Pancreas (tissue), 10 donors: ENCODE measurements around the gene PLAGL2. TPM values are rescaled to one million over a fixed set of nuclear protein-coding genes. Genes with fewer than 3 reads are reported as not detected.

Experiments used
- ATAC-seq, 4 donors: fragments of 200-7000 bp; cut with Tn5 transposase; one replicate each; pipeline versions ENCODE4 v1.8.0 to v1.9.1; 2020; ENCODE audit warnings: mild to moderate bottlenecking in 4 of 4, moderate library complexity in 4 of 4
- DNase-seq, 6 donors: peaks; one replicate each; pipeline ENCODE4 v3.0.0-alpha.2; 2020
- FAIRE-seq: peaks from 2 replicates; lab custom pipeline; 2012; peaks lifted over from hg19 to GRCh38; lab: Jason Lieb, UNC
- H3K27ac ChIP-seq, 4 donors: fragments of 200-600 bp; sonication (generic); 1 replicate in 3 of 4; 2 replicates in 1 of 4; pipeline versions ENCODE4 v1.5.0 to v1.8.0; 2020
- H3K27me3 ChIP-seq, 4 donors: fragments of 200-600 bp; one replicate each; pipeline ENCODE4 v1.8.0; 2021
- H3K36me3 ChIP-seq, 3 donors: fragments of 200-600 bp; sonication (generic) in 1 of 3; one replicate each; pipeline versions ENCODE4 v1.5.0 to v1.8.0; 2020 to 2021
- H3K4me1 ChIP-seq, 3 donors: fragments of 200-600 bp; one replicate each; pipeline ENCODE4 v1.8.0; 2021
- H3K4me3 ChIP-seq, 4 donors: fragments of 200-600 bp; sonication (generic) in 2 of 4; one replicate each; pipeline versions ENCODE4 v1.5.0 to v1.8.0; 2020 to 2021
- H3K9me3 ChIP-seq, 4 donors: fragments of 200-600 bp; one replicate each; pipeline ENCODE4 v1.8.0; 2021
- CTCF ChIP-seq, 4 donors: fragments of 200-600 bp; sonication (generic) in 3 of 4; IDR thresholded peaks; one replicate each; pipeline versions ENCODE4 v1.5.0 to v1.8.0; 2021; ENCODE audit warnings: antibody characterized with exemption in 4 of 4
- WGBS, 2 donors: extraction: QIAGEN DNeasy Blood & Tissue Kit; methylation state at CpG; one replicate each; pipeline ENCODE4 v1.1.7; 2013; 5-methylcytosine and 5-hydroxymethylcytosine counted together
- intact Hi-C, 3 donors: fragments of 100-400 bp; cut with DNase I; formaldehyde crosslinking; loops; one replicate each; pipeline versions ENCODE4 v1.11.1 to v1.14.2; 2022
- polyA plus RNA-seq, 2 donors: library from polyadenylated mRNA; stranded (reverse); fragments of 200-250 nt; gene quantifications; one replicate each; pipeline ENCODE4 v1.2.3, GENCODE V29; 2013
- total RNA-seq, 6 donors: library from RNA; stranded (reverse); fragmentation: NEBNext Ultra II Directional in 4 of 6; extraction: Animal tissue kit (Norgen Biotek cat#: 25700) in 4 of 6; gene quantifications; one replicate each; pipeline versions ENCODE4 v1.2.1 to v1.2.4, GENCODE V29; 2021 to 2023
- donor health status: healthy with polysubstance abuse.
- donor health status: DM: no; HTN: no; CAD: no; lungs with moderate emphysema.
- donor health status: DM: no; HTN: no; CAD: no.
- donor health status: control.
- donor health status: control.
- donor health status: Bipolar disorder and iron deficiency.
- donor health status: DM: yes; HTN: yes; CAD: no.
- donor health status: DM: no; HTN: no; CAD: no.
- donor health status: DM: no; HTN: no; CAD: no.
- donor health status: DM: yes; HTN: yes; CAD: no.

The PLAGL2 gene
- total and polyA plus RNA-seq, 8 donors: 2.4 to 7.2 (median 4.4) TPM

DNA sequence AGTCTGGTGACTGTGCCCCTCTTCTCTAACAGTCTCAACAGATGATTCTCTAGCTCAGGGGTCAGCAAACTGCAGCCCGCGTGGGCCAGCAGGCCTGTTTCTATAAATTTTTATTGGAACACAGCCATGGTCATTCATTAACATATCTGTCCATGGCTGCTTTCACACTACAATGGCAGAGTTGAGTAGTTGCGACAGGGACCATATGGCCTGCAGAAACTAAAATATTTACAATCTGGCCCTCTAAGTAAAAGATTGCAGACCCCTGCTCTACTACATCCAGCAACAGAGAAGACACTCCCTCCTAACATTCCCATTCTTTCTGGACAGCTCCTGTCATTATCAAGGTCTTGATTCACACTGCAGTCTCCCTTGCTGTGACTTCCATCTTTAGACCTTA, 45.2 kb downstream of the PLAGL2 start:
- H3K27me3 ChIP-seq: no peaks in the 10 kb centered on the region
- H3K27ac ChIP-seq: no peak overlapping the region
- H3K36me3 ChIP-seq: peaks cover 0 to 57% (median 6%) of the 10 kb centered on the region in 3 donors
- DNase-seq: no peak
- FAIRE-seq: no peak
- intact Hi-C loops: no loop called here
- ATAC-seq: no peak
- H3K4me3 ChIP-seq: no peak overlapping the region
- H3K4me1 ChIP-seq: no peaks in the 10 kb centered on the region
- TF ChIP-seq CTCF (IDR thresholded peaks at IDR 0.05): no peak
- WGBS, 2 donors: 52 to 87% methylated on average over 3 of the region's 3 CpGs
- H3K9me3 ChIP-seq: no peaks in the 10 kb centered on the region

DNA sequence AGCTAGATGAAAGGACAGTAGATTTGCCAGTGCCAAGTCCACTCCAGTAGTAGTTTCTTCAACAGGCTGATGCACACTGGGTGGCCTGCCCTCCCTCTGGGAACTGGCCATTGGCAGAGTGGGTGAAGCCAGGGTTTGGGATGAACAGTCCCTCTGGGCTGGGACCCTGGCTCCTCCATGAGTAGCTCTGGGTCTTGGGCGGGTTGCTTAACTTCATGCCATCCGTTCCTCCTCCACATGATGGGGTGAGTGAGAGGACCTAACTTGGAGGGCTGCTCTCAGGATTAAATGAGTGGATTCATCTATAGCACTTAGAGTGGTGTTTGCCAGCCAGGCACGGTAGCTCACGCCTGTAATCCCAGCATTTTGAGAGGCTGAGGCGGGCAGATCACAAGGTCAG, 47.2 kb downstream of the PLAGL2 start:
- no peak overlapping the region for H3K4me3 ChIP-seq
- no peak overlapping the region for H3K27ac ChIP-seq
- peaks cover 0 to 47% (median 6%) of the 10 kb centered on the region in 3 donors for H3K36me3 ChIP-seq
- peaks cover 0 to 5% (median 0%) of the 10 kb centered on the region in 3 donors for H3K4me1 ChIP-seq
- intact Hi-C loops: no loop called here
- ATAC-seq: no peak
- 95 to 99% methylated on average over 5 of the region's 5 CpGs for WGBS, 2 donors
- DNase-seq: no peak
- TF ChIP-seq CTCF (IDR thresholded peaks at IDR 0.05): no peak
- H3K27me3 ChIP-seq: no peaks in the 10 kb centered on the region
- no peak for FAIRE-seq
- H3K9me3 ChIP-seq: no peaks in the 10 kb centered on the region

- DNase-seq (peak in 1 of 6 donors; percentile 30), ATAC-seq (no peak), FAIRE-seq (no peak)
- no peak for TF ChIP-seq CTCF (IDR thresholded peaks at IDR 0.05)
- Histone ChIP-seq H3K4me3 (no peak overlapping the region), H3K4me1 (peaks cover 0 to 9% (median 0%) of the 10 kb centered on the region in 3 donors), H3K27ac (no peak overlapping the region), H3K36me3 (peaks cover 0 to 42% (median 6%) of the 10 kb centered on the region in 3 donors), H3K27me3 (no peaks in the 10 kb centered on the region), H3K9me3 (no peaks in the 10 kb centered on the region)
- intact Hi-C loops: loop anchor here in 1 of 3 donors (10.0 kb wide), 1 partner anchor 325 kb away; no protein-coding TSS in a partner anchor
- WGBS, 2 donors: 76 to 95% methylated on average over 5 of the region's 5 CpGs
Measured at GRCh38 chr20:32159766-32160221, 47.7 kb downstream of the PLAGL2 start.

- WGBS, 2 donors: 97 to 98% methylated on average over 4 of the region's 4 CpGs
- peaks cover 0 to 14% (median 0%) of the 10 kb centered on the region in 3 donors for H3K4me1 ChIP-seq
- intact Hi-C loops: loop anchor here in 1 of 3 donors (10.0 kb wide), 1 partner anchor 326 kb away; no protein-coding TSS in a partner anchor
- H3K36me3 ChIP-seq: peaks cover 0 to 42% (median 4%) of the 10 kb centered on the region in 3 donors
- no peak for TF ChIP-seq CTCF (IDR thresholded peaks at IDR 0.05)
- ATAC-seq: no peak
- H3K4me3 ChIP-seq: no peak overlapping the region
- H3K27me3 ChIP-seq: no peaks in the 10 kb centered on the region
- H3K9me3 ChIP-seq: no peaks in the 10 kb centered on the region
- H3K27ac ChIP-seq: no peak overlapping the region
- peak in 1 of 6 donors; percentile 39 for DNase-seq
- no peak for FAIRE-seq
Measured at GRCh38 chr20:32158943-32159660, 48.4 kb downstream of the PLAGL2 start.

- FAIRE-seq (no peak), ATAC-seq (no peak), DNase-seq (peak in 1 of 6 donors; percentile 18)
- Histone ChIP-seq H3K4me3 (no peak overlapping the region), H3K36me3 (peaks cover 0 to 42% (median 4%) of the 10 kb centered on the region in 3 donors), H3K9me3 (no peaks in the 10 kb centered on the region), H3K27ac (no peak overlapping the region), H3K27me3 (no peaks in the 10 kb centered on the region), H3K4me1 (peaks cover 0 to 14% (median 0%) of the 10 kb centered on the region in 3 donors)
- TF ChIP-seq CTCF (IDR thresholded peaks at IDR 0.05): no peak
- intact Hi-C loops: loop anchor here in 1 of 3 donors (10.0 kb wide), 1 partner anchor 326 kb away; no protein-coding TSS in a partner anchor
- 95 to 97% methylated on average over 11 of the region's 11 CpGs for WGBS, 2 donors
Measured at GRCh38 chr20:32158351-32158750, 49.2 kb downstream of the PLAGL2 start.
